ENCODE measurements around the gene CSH1.

GRCh38 chr17:63911657-63912100, 15.3 kb upstream of the CSH1 start:
- TF ChIP-seq, protein P1, sequence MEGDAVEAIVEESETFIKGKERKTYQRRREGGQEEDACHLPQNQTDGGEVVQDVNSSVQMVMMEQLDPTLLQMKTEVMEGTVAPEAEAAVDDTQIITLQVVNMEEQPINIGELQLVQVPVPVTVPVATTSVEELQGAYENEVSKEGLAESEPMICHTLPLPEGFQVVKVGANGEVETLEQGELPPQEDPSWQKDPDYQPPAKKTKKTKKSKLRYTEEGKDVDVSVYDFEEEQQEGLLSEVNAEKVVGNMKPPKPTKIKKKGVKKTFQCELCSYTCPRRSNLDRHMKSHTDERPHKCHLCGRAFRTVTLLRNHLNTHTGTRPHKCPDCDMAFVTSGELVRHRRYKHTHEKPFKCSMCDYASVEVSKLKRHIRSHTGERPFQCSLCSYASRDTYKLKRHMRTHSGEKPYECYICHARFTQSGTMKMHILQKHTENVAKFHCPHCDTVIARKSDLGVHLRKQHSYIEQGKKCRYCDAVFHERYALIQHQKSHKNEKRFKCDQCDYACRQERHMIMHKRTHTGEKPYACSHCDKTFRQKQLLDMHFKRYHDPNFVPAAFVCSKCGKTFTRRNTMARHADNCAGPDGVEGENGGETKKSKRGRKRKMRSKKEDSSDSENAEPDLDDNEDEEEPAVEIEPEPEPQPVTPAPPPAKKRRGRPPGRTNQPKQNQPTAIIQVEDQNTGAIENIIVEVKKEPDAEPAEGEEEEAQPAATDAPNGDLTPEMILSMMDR (conservative IDR thresholded peaks at IDR 0.05; ENCODE audit: low read depth in 2 of 2) = peak; percentile 43 to 82; a peak in 3 of 4 replicates
- TF ChIP-seq CREB1 (CRISPR knock-in tag; IDR thresholded peaks at IDR 0.05; ENCODE audit: low read depth) (no peak), EZH2 (IDR thresholded peaks at IDR 0.05; ENCODE audit: low read depth, unreplicated experiment) (no peak), POLR2AphosphoS5 (IDR thresholded peaks at IDR 0.05; ENCODE audit: low read depth) (no peak), REST (IDR thresholded peaks at IDR 0.05; ENCODE audit: unreplicated experiment) (no peak), ZNF114 (CRISPR knock-in tag; IDR thresholded peaks at IDR 0.05) (no peak), ETS1 (IDR thresholded peaks at IDR 0.05) (no peak), ZNF331 (CRISPR knock-in tag; IDR thresholded peaks at IDR 0.05; ENCODE audit: low read depth) (no peak), EZH2phosphoT487 (IDR thresholded peaks at IDR 0.05; ENCODE audit: unreplicated experiment) (no peak), JUNB (IDR thresholded peaks at IDR 0.05; ENCODE audit: unreplicated experiment) (no peak), NANOG (IDR thresholded peaks at IDR 0.05; ENCODE audit: borderline replicate concordance) (no peak), STAT1 (IDR thresholded peaks at IDR 0.05; ENCODE audit: unreplicated experiment) (no peak), ZNF462 (CRISPR knock-in tag; IDR thresholded peaks at IDR 0.05) (no peak)

Data from GM23338 (cell line).